Activated CD4-positive, alpha-beta T cell treated with anti-CD3 and anti-CD28 coated beads, Interleukin-2, amount 50 U/mL, for 16 hours (primary cell): ENCODE measurements around the gene MED20.
"Not testable (repeated sequence)": the region's sequence is repeated elsewhere in the genome, so short reads cannot be mapped to it uniquely, and the experiment has no call there.

Experiments
- DNase-seq: peaks from one replicate; pipeline ENCODE4 v3.0.0-alpha.2; 2020

MED20 gene, protein sequence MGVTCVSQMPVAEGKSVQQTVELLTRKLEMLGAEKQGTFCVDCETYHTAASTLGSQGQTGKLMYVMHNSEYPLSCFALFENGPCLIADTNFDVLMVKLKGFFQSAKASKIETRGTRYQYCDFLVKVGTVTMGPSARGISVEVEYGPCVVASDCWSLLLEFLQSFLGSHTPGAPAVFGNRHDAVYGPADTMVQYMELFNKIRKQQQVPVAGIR

DNA sequence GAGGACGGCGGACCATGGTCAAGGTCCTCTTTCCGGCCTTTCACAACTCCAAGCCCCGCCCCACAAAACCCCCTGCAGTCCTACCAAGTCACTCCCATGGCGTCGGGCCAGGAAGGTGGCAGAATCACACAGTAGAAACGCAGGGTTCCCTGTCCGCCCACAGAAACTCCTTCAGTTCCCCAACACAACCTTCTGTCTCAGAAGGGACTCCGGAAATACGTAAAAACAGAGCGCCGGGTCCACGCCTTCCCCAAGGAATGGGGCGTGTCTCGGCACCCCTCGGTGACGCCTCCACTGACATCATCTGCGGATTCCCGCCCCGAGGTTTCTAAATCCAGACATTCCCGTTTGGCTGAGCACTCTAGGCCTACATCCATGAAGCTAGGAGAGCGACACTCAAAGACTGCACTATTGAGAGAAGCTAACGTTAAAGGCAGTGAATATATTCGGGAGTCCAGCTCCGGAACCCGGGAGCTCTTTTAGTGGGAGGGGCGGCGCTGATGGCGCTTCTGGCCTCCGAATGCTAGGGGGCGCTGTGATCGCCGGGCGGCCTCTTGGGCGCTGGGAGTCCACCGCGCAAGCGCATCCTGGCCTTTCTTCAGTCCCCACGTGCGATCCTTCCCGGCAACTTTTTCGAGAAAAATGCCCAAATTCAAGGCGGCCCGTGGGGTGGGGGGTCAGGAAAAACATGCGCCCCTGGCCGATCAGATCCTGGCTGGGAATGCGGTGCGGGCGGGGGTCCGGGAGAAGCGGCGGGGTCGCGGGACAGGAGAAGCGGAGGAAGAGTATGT is at the start of gene MED20, which contains the start of gene BYSL:
TSS of gene MED20 (minus strand) at position 219 of the 791 bp plus-strand sequence. CDS start at position 98, 121 bp downstream.
TSS of gene BYSL (plus strand) at position 579 of the 791 bp plus-strand sequence. CDS start at position 643, 64 bp downstream.
- DNase-seq: peak; percentile 96

DNA sequence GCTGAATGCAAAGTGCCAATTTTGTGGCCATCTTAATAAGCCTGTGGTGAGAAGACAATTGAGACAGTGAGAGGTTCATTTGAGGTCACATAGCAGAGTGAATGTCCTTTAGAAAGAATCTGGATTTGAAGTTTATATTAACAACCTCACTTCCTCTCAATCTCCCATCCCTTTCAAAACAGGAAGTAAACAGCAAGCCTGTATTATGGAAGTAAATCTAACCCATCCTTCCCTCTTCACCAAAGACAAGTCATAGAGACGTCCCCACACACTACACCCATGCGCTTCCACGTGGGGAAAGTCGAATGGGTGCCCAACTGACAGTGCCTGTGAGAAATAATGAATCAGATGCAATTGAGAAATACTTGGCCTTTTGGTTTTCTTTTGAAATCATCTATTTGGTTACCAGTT is 49.5 kb upstream of the MED20 start:
- DNase-seq: peak; percentile 24

DNA sequence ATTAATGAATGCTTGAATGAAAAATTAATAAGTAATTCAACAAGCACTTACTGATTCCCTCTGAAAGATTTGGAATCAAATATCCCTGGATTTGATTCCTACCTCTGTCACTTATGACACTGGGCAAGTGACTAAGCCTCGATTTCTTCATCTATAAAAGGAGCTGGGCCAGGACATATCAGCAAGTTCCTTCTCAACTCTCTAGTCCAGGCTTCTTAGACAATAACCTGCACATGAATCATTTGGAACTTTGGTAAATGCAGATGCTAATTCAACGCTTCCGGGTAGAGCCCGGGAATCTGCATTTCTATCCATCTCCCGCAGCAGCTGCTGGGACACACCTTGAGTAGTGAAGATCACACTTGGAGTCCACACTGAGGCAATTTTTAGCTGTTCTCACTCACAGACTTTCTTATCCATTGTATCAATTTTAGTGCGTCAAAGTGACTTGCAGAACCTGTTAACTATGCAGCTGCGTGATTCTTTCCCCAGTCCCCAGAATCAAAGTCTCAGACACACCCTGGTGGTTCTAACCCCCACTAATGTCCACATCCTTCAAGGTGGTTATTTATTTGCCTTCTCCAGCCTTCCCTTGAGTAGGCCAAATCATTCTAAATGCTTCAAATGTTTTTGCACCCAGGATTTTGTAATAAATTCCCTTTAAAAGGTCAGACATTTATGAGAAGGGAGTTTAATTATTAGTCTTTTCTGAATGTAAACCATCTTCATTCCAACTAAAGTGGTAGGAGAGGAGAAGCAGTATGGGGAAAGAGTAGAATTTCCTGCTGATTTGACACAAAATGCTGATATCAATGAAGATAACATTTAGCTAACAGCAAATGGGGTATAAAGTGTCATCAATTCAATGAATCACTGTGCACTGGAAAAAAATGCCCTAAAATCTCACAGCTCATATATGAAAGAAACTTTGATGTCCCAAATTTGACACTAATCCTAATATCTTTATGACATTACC is 46.7 kb upstream of the MED20 start:
- no peak for DNase-seq

DNA sequence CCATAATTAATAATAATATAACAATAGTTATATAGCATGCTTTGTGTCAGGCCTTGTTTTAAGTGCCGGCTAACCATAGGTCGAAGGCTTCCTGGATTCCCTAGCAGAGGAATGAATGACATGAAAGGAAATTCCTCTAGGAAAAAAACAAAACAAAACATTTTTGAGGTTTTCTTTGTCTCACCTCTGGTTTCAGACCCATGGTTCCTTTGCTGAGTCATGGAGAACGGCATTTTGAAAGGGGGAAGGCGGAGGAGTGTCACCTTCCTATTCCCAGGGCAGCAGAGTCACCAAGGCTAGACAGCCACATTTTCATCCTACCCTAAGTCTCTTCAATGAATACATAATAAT is 46.0 kb upstream of the MED20 start:
- no peak for DNase-seq

DNA sequence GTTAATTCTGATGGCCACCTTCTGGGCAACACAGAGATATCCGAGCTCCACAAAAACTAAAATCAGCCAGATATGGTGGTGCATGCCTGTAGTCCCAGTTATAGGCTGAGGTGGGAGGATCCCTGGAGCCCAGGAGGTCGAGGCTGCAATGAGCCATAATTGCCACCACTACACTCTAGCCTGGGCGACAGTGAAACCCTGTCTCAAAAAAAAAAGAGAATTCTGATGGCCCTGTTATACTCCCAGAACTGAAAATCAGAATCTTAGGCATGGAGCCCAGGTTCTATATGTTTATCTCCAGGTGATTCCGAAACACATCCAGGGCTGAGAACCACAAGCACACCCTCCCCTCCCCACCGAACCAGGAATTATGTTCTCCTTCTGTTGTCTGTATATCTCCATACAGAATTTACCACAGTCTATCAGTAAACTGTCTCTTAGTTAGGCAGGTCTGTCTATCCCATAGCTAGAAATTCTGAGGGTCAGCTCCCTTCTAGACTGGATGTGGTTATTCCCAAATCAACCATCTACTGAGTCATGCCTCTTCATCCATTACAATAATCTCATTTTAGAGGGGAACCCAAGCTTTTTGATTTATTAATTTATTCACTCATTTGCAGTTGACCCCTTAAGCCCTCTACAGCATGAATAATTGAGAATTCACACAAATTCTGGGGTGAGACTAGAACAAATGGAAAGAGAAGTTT is 45.4 kb upstream of the MED20 start:
- no peak for DNase-seq

DNA sequence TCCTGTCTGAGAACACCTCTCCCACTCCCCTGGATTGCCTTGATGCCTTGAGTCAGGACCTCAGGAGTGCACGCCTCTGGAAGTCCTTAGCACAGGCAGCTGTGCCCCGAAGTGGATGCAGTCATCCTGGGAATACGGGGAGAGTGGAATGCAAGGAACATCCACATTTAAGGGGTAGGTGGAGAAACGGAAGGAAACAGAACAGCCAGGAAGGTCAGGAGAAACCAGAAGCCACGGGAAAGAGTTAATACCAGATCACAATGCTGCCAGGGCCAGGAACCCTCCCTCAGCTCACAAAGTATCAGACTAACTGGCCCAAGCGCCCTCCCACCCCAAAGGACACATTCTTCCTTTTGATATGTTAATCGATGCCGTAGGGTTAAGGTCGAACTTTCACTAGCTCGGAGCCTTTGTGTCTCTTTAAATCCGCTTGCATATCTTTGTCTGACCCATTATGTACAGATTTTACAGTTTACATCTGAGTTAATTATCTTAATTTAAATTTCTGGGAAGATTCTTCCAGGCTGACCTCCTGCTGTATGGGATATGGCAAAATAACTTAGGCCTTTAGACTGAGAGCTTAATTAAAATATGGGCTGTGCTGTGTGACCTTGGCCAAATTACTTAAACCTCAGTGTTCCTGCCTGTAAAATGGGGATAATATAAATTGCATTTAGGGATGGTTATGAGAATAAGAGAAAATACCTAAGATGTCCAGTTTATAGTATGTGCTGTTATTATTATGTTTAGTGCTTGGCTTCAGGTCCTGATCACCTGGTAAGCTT is 44.7 kb upstream of the MED20 start:
- DNase-seq: no peak

DNA sequence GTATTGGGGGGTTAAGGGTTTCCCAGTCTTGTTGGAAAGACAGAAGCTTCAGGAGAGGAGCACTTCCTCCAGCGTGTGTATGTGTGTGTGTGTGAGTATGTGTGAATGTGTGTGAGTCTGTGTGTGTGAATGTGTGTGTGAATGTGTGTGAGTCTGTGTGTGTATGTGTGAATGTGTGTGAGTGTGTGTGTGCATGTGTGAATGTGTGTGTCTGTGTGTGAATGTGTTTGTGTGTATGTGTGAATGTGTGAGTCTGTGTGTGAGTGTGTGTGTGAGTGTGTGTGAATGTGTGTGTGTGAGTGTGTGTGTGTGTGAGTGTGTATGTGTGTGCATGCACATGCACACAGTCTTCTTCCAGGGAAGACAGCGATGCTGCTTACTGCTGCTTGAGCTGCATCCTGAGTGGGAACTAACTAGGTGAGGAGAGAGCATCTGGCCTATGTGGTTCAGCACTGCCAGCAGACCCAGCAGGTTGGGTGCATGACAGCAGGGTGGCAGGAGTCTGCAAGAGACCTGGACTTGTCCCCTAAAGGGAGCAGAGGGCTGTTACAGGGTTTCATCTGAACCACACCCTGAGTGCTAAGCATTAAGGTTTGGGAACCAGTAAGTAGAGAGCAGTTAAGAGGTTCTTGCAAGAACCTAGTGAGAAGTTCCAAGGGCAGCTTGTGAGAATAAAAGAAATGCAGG is 43.4 kb upstream of the MED20 start:
- DNase-seq: no peak

DNA sequence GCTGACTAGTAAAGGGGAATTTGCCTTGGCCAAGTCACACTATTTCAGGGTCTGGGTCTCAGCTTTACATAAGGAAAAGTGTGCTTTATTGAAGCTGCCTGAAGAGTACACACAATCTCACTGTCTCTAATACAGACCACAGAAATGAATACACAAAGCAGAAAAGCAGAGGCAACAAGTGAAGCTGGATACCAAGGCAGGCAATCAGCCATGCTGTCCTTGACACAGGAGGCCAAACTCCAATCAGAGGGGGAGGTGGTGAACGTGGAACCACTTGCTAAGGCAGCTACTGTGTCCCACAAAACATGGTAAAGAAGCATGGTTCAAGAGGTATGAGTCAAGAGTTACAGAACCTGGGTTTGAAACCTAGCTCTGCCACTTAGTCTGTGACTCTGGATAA is 42.4 kb upstream of the MED20 start:
- no peak for DNase-seq

DNA sequence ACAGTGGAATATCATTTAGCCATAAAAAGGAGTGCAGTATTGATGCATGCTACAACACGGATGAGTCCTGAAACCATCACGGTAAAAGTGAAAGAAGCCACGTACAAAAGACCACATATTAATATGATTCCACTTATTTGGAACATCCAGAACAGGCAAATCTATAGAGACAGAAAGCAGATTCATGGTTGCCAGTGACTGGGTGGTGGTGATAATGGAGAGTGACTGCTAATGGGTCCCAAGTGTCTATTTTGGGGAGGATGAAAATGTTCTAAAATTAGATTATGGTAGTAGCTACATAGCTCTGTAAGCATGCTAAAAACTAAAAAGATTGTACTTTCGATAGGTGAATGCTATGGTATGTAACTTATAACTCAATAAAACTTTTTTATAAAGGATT is 39.1 kb upstream of the MED20 start:
- no peak for DNase-seq

DNA sequence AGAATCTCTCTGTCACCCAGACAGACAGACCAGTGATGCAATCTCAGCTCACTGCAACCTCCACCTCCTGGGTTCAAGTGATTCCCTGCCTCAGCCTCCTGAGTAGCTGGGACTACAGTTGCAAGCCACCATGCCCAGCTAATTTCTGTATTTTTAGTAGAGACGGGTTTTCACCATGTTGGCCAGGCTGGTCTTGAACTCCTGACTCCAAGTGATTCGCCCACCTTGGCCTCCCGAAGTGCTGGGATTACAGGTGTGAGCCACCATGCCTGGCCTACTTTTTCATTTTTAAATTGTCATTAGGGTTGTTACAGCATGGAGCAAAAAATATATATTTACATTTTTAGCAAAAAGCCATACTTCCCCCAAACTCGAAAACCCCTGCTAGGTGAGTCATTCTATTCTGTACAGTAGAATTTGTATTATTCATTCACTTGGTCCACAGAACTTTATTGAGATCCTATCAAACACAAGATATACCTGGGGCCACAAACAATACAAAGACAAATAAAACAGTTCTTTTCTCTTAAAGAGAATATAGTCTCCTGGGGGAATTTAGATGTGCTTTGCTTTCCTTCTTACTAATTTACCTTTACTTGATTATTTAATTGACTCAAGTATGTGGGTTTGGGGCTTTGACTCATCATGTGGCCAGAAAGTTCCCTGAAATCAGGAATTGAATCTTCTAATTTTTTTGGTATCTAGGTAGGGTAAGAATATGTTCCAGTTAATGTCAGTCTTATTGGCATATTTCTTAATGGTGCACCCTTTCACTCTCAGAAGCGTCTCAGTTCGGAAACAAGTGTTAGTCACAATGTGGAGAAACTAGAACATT is 37.3 kb upstream of the MED20 start:
- peak; percentile 81 for DNase-seq

DNA sequence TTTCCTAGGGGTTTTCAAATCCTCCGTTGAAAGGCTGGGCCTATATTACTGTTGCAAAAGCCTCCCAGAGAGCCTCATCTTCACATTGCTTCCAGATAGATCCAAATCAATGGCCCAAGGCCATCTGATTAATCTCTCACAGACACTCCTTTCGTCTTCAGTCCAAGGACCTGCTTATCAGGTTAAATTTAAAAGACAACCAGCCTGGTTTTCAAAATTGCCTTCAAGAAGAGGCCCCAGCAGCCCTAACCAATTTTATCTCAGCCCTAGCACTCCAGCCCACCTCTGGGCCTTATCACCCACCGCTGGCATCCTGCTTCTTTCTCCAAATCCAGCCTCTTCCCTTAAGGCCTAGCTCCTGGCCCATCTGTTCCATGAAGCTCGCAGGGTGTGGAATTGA is 36.2 kb upstream of the MED20 start:
- no peak for DNase-seq

DNA sequence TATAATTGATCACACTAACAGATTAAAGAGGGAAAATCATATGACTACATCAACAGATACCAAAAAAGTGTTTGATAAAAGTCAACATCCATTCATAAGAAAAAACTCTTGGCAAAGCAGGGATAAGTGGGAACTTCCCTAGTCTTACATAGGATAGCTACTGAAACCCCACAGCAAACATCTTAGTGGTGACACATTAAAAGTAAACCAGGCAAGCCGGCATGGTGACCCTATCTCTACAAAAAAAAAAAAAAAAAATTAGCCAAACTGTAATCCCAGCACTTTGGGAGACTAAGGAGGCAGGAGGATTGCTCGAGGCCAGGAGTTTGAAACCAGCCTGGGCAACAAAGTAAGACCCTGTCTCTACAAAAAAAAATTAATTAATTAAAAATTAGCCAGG is 34.5 kb upstream of the MED20 start:
- DNase-seq: no peak

DNA sequence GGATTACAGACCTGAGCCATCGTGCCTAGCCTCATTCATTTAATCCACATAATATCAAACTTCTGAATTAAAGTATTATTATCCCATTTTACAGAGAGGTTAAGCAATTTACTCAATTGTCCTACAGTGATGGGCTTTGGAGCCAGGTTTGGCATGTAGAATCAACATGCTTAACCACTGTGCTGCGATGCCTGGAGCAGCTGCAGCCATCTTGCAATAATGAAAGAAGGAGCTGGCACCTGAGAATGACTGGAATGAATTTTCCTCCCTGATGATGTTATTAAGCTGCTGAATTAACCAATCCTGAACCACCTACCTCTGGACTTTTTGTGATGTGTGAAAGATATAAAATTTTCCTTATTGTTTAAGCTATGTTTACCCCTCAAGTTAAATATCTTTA is 33.7 kb upstream of the MED20 start:
- no peak for DNase-seq

DNA sequence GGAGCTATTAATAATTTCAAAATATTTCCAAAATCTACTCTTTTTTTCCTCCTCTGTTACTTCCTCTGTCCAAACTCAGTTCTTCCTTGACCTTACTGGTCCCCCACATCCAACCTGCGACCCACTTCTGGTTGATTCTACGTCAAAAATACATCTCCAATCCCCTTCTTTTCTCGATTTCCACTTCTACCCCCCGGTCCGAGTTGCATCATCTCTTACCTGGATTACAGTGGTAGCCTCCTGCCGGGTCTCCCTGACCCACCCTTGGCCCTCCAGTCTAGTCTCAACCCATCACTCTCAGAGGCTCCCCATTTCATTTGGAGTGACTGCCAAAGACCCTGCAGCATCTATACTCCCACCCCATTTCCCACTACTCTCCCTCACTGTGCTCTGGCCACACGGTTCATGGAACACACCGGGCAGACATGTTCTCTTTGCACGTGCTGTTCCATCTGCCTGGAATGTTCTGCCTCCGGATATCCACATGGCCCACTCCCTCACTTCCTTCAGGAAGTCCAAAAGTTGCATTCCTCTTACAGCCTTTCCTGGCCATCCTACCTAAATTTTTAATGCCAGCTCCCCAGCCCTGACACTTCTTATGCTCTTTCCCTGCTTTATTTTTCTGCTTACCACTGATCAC is 26.8 kb upstream of the MED20 start:
- DNase-seq: no peak

DNA sequence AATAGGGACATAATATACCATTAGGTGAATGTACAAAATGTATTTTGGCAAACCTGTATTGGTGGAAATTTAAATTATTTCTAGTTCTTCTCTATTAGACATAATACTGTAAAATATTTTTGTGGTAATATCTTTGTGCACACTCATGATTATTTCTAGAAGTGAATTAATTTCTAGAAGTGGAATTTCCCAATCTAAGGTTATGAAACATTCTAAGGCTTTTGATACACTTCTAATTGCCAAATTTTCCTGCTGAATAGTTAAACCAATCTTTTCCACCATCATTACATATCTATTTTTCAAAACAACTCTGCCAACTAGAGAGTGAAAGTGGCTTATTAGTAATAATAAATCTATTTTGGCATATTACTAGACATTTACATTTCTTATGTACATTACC is 22.5 kb upstream of the MED20 start:
- no peak for DNase-seq

DNA sequence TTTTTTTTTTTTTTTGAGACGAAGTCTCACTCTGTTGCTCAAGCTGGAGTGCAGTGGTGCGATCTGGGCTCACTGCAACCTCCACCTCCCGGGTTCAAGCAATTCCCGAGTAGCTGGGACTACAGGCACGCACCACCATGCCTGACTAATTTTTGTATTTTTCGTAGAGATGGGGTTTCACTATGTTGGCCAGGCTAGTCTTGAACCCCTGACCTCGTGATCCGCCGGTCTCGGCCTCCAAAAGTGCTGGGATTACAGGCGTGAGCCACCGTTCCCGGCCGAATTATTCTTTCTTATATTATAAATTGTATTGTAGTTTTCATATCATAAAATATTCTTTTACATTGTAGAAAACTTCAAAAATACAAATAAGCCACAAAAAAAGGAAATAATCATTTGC is 21.9 kb upstream of the MED20 start:
- DNase-seq: not testable (repeated sequence)

DNA sequence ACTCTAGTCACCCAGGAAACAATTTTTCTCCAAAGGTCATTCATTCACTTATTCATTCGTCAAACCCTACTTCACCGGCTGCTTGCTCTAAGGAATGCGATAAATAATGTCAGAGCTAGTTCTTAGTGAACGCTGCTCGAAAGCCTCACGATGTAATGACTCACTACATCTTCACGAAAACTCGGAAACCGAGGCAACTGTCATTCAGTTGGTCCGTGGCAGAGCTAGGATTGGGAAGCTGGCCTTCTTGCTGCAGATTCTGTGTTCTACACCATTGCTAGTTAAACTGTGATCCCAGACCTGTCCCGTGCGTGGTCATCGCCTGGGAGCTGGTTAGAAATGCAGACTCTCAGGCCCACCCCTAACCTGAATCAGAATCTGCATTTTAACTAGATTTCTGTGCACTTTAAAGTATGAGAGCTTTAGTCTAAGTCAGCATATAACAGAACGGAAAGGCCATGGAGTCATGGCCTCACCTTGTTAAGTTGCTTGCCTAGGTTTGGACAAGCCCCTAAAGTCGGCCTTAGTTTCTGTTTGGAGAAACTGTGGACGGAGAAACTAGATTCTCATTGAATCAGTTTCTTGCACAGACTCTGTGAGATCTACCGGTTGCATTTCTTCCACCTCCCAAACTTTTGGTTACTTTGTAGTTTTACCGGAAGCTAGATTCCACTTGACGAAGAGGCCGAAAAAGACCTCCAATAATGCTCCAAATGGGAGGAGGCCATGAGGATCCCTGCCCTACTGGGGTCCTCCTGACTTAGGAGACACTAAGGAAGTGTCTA is 21.3 kb upstream of the MED20 start:
- DNase-seq: no peak

DNA sequence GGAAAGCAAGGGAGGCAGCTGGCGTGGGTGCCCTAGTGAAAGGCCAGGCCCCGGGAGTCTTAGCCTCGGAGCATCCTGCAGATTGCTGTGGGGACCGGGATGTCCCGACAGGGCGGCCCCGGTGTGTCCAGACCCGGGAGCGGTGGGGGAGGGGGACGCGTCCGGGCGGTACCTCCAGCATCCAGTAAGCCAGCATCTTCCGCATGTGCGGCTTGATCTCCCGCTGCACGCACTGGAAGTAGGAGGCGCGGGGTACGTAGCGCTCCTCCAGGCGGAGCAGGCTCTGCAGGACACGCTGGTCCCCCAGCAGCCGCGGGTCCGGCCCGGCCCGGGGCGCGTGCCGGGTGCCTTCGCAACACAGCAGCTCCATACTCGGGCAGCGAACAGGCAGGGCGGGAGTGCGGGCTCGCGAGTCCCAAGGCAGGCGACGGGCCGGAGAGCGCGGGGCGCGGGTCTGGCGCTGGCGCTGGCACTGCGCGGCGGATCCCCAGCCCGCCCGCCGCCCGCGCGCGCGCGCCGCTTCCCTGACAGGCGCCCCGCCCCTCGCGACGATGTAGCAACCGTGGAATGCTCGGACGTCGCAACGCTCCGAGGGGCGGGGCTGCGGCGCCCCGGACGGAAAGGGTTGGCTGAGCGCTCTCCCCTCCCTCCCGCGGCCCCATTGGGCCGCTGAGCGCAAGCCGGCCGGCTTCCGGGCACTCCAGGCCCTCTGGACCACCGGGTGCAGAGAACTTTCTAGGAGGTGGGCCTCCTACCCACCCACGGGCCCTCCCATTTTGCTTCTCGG is 20.5 kb upstream of the MED20 start, which contains the start of gene CCND3:
TSS of gene CCND3 (minus strand) at position 529 of the 787 bp plus-strand sequence. CDS start at position 370, 159 bp downstream.
- peak; percentile 95 for DNase-seq
